HL-60/S4 treated with phorbol 12-myristate 13-acetate at 8.2 ng/mL for 4 days and 3 days (cell line): Measurements from ENCODE around the gene KCNAB3.
"Not testable (repeated sequence)": the region's sequence is repeated elsewhere in the genome, so short reads cannot be mapped to it uniquely, and the experiment has no call there.

Experiments used
- in situ Hi-C: fragments of 300-500 bp; cut with MboI; formaldehyde crosslinking; loops from 2 replicates; pipeline ENCODE4 v1.15.0; 2022; ENCODE audit warnings: low sequenced_read_pairs

Gene KCNAB3

DNA sequence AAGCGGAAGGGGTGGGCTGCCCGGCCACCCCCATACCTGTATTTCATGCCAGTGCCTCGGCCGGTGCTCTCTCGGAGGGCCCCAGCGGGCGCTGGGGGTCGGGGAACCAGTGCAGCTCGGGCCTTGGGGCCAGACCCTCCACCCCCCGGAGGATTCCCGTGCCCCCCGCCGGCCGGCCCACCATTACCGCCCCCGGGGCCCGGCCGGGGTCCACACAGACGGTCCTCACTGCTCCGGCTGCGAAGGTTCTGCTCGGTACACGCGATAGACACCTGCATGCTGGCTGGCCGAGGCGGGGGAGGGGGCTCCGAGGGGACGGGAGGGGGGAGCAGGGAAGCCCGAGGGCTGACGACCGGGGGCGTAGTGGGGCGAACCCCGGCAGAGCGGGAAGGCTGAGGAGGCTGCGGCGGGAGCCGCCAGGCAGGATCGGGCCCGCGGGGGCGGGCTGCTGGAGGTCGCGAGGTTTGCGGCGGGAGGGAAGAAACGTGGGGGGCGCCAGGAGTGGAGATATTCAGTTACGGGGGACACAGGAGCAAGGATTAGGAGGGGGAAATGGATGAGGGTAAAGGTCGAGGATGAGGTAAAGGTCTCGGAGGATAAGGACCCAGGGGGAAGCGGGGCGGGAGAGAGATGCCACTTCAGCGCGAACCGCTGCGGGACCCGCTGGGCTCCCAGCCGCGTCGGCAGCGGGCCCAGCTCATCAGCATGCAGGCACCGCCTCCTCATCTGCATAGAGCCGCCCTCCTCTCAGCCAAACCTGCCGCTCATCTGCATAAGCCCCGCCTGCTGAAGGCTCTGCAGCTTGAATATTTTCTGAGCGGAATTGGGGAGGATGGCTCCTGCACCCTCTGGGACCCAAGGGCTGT, at the start of gene KCNAB3:
KCNAB3 (minus strand) TSS at position 699 of the 866 bp plus-strand sequence; CDS start at position 278, 421 bp downstream.
- in situ Hi-C loops: no loop called here

DNA sequence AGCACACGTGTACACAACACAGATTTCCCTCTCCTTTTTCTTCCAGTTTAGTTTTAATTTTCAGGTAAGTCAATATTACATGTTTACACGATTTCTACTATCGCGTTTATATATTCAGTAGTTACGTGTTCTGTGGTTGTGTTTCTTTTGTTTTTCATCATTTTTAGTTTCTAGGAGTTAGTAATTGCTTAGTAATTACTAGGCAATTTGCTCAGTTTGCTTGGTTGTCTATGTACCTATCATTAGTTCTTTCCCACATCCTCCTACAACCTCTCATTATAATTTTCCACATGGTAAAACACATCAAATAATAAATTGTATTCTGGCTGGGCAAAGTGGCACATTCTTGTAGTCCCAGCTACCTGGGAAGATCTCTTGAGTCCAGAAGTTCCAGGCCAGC, 48.1 kb upstream of the KCNAB3 start:
- in situ Hi-C loops: no loop called here

DNA sequence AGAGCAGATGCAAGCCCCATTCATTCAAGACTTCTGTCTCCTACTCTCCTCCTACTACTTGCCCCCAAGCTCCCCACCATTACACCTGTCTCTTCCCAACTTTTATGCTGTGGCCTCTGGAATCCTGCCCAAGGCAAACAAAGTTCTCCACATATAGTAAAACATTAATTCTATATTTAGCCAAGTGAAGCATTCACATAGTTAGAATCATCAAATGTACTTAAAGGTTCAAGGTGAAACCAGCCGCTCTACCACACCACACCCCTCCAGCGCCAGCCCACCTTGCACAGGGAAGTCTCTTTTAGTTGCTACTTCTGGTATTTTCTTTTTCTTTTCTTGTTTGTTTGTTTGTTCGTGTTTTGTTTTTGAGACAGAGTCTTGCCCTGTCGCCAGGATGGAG, 47.4 kb upstream of the KCNAB3 start:
- in situ Hi-C loops: no loop called here

DNA sequence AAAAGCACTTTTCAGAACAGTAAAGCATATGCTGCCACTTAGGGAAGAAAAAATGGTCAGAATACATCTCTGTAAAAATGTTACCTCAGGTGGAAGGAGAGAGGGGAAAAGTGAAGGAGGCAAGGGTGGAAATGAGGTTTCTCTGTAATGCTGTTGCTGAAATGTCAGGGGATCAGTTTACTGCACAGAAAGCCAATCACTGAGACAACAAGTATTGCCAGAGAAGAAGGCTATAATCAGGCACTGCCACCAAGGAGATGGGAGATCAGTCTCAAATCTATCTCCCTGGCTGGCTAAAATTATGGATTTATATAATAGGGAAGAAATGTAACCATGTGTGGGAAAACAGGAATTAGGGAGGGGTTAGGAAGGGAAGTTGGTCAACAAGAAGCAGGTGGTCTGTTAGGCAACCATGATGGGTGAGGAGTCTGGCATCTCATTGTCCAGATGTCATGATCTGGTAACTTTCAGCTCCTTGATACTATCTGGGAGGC, 45.0 kb upstream of the KCNAB3 start:
- in situ Hi-C loops: no loop called here

- in situ Hi-C loops: no loop called here
Observed at GRCh38 chr17:7972131-7972785, 42.6 kb upstream of the KCNAB3 start.

DNA sequence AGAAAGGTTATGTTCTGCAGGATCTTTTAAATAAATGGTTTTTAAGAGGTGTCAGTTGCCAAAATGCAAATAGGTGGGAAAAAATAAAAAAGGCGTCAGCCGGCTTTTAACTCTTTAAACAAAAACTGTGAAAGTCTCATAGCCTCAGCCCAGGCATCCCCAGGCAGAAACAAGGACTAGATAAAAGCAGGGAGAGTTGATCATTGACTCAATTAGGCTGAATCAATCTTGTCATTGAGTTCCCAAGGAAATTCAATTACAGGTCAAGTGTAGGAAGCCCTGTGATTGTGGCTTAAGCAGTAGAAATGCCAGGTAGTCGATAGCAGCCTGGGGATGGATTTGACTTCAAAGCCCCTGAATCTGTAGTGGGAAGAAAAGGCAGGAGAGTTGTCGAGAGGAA, 42.0 kb upstream of the KCNAB3 start:
- in situ Hi-C loops: no loop called here

DNA sequence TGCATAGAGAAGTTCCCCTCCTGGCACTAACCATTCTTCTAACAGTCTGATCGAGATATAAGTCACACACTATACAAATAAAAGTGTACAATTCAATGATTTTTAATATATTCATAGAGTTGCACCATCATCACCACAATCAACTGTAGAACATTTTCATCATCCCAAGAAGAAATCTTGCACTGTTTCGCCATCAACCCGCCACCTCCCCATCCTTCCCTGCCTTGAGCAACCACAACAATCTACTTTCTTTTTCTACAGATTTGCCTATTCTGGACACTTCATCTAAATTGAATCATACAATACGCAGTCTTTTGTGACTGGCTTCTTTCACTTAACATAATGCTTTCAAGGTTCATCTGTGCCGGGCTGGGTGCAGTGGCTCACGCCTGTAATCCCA, 39.8 kb upstream of the KCNAB3 start:
- in situ Hi-C loops: no loop called here

GRCh38 chr17:7967751-7968150, 38.1 kb upstream of the KCNAB3 start:
- in situ Hi-C loops: no loop called here

DNA sequence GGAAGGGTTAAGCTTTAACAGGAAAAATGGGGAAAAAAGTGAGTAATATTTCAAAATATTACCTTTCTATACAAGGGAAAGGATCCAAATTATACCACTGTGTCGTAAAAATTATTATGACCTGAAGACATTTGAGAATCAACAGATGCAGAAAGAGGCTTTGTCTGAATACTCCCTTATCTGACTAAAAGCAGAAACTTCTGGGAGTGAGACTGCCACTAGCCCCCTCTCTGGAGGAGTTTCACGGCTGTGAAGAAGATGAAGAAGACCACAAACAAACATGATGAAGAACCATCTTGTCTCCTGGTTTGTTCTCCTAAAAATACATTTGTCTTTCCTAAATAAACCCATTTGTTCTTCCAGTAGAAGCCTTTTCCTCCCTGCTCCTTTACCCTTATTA, 31.8 kb upstream of the KCNAB3 start:
- in situ Hi-C loops: no loop called here

- in situ Hi-C loops: no loop called here
Observed at GRCh38 chr17:7959503-7960253, 30.0 kb upstream of the KCNAB3 start.

DNA sequence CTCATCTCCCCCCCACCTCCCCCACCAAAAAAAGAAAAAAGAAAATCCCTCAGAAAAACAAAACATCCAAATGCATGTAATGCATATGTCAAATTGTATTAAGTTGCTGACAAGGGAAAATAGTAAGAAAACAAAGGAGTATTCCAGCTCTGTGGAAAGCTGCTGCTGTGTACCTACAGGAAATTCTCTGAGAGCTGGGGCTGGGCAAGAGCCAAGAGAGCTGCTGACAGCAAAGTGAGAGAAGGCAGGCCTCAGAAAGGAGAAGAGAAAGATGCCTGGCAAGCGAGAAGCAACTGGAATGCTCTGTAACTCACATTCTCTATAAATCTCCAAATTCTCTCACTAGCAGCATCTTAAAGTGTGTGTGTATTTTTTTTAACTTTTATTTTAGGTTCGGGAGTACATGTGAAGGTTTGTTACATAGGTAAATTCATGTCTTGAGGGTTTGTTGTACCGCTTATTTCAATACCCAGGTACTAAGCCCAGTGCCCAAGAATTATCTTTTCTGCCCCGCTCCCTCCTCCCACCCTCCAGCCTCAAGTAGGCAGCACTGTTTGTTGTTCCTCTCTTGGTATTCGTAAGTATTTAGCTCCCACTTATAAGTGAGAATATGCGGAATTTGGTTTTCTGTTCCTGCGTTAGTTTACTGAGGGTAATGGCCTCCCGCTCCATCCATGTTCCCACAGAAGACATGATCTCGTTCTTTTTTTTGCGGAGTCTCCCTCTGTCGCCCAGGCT, 26.7 kb upstream of the KCNAB3 start:
- in situ Hi-C loops: no loop called here

- in situ Hi-C loops: no loop called here
Observed at GRCh38 chr17:7955414-7956227, 26.0 kb upstream of the KCNAB3 start.

- in situ Hi-C loops: not testable (repeated sequence)
Observed at GRCh38 chr17:7953266-7953665, 23.6 kb upstream of the KCNAB3 start.

DNA sequence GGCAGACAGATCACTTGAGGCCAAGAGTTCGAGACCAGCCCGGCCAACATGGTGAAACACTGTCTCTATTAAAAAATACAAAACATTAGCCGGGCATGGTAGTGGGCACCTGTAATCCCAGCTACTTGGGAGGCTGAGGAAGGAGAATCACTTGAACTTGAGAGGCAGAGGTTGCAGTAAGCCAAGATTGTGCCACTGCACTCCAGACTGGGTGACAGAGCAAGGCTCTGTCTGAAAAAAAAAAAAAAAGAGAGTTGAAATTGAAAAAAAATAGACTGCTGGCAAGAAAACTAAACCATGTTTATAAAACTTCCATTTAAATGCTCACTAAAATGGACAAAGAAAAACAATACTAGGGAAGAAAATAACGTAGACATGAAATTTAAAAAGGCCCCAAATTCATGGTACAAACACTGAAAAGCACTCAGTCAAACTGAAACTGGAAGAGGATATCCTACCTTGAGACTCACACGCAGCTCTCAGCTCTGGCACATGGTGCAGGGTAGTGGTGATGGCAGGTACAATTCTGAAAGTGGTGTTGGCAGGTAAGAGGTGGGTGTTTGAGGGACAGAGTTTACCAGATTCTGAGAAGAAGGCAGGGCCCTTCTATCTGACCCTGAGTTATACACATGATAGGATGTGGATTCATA, 21.6 kb upstream of the KCNAB3 start:
- in situ Hi-C loops: no loop called here

DNA sequence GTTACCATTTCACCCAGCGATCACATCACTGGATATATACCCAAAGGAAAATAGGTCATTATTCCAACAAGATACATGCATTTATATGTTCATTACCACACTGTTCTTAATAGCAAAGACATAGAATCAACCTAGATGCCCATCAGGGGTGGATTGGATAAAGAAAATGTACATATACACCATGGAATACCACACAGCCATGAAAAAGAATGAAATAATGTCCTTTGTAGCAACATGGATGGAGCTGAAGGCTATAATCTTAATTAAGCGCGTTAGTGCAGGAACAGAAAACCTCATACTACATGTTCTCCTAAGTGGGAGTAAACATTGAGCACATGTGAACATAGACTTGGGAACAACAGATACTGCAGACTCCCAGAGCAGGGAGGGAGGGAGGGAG, 20.9 kb upstream of the KCNAB3 start:
- in situ Hi-C loops: no loop called here

DNA sequence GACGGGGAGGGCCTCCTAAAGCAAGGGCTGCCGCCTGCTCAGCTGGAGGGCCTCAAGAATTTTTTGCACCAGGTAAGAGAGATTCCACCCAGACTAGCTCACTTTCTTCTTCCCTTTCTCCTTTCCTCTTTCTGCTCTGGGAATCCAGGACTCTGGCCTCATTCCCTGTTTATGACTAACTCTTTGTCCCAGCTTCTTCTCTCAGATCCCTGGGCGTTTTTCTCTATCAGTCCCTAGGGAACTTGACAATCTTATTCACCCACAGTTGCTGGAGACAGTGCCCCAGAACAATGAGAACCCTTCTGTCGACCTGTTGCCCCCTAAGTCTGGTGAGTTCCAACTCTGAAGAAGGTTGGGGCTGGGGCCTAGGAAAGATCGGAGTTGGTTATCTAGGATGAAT, 18.0 kb upstream of the KCNAB3 start:
- in situ Hi-C loops: no loop called here

- in situ Hi-C loops: no loop called here
Observed at GRCh38 chr17:7946441-7946840, 16.8 kb upstream of the KCNAB3 start.

GRCh38 chr17:7945651-7946050, 16.0 kb upstream of the KCNAB3 start:
- in situ Hi-C loops: no loop called here

GRCh38 chr17:7944326-7944725, 14.7 kb upstream of the KCNAB3 start:
- in situ Hi-C loops: no loop called here
